Dedifferentiated amniotic fluid mesenchymal stem cell (primary cell): ENCODE measurements around the gene URGCP.
"Not testable (repeated sequence)": the region's sequence is repeated elsewhere in the genome, so short reads cannot be mapped to it uniquely, and the experiment has no call there.

Experiments
- DNase-seq: peaks from one replicate; pipeline ENCODE4 v3.0.0-alpha.2; 2016; ENCODE audit errors: extremely low spot score

URGCP gene

DNA sequence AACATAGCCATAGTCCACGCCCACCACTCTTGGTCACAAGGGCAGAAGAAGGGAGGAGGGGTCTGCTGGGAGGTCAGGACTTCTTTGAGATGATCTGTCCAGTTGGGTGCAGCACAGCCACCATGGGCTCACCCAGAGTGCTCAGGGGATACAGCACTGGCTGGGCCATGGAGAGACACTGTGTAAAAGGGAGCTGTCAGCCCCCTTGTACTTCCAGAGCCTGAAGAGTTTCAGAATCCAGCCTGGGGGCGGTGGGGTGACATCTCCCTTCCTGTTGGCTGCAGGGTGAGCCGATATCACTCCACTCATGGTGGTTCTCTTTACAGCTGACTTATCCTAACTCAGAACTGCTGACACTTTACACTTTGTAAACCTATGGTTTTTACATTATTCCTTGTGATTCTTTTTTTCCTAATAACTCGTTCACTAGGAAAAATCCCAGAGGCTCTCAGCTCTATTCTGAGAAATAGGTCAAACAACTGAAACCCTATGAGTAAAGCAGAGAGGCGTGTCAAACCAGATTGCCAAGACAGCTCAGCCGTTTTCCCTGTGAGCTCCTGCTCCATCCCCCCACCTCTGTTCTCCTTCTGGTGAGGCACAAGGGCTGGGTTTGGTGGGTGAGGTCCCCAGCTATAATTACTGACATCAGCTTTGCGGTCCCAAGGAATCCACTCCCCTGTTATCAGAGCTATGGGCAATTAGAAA lies 33.8 kb downstream of the URGCP start:
- DNase-seq = peak; percentile 85

DNA sequence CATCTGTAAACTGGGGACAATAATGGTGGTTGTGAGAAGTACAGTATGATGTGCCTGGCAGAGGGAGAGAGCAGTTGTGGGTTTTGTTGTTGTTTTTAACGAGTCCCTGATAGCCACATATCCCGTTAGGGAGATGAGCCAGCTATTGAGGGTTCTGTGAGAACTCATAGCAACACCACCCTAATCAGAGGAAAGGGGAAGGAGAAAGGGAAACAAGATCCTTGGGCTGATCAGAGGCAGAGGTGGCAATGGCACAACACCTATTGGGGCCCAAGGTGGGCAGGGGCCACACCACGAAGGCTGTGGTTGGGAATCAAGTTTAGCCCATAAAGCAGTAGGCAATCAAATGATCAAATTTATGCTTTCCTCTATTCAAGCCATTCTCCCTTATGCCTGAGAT lies 35.3 kb downstream of the URGCP start:
- DNase-seq = no peak

DNA sequence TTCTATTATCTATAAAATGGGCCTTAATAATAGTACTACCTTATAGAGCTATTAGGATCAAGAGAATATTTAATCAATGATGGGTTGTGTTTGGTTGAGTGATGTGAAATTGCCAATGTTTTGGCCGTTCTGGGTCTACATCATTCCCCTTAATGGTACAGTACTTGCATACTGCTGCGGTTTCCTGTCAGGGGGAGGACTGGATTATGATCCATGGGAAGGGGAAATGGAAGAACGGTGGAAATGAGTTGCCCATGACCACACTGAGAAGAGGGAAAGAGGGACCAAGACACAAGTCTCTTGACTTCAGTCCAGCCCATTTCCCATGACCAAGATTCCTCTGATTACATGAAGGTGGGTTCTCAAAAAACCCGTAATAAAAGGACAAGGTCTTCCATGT lies 36.1 kb downstream of the URGCP start:
- no peak for DNase-seq

DNA sequence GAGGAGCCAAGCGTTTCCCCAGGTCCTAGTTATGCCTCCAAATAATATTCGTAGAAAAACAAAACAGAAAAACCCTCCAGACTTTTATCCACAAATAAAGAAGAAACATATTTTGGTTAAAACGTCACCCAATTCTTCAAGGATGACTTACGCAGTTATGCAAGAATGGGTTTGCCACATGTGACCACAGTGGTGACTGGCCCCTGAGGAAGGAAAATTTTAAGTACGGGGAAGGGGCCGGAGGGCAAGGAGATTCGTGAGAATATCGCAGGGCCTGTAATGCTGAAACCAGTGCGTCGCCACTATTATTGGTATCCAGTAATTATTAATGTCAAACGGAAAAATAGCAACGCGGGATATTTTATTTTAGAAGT lies 36.5 kb downstream of the URGCP start:
- DNase-seq = peak; percentile 93

DNA sequence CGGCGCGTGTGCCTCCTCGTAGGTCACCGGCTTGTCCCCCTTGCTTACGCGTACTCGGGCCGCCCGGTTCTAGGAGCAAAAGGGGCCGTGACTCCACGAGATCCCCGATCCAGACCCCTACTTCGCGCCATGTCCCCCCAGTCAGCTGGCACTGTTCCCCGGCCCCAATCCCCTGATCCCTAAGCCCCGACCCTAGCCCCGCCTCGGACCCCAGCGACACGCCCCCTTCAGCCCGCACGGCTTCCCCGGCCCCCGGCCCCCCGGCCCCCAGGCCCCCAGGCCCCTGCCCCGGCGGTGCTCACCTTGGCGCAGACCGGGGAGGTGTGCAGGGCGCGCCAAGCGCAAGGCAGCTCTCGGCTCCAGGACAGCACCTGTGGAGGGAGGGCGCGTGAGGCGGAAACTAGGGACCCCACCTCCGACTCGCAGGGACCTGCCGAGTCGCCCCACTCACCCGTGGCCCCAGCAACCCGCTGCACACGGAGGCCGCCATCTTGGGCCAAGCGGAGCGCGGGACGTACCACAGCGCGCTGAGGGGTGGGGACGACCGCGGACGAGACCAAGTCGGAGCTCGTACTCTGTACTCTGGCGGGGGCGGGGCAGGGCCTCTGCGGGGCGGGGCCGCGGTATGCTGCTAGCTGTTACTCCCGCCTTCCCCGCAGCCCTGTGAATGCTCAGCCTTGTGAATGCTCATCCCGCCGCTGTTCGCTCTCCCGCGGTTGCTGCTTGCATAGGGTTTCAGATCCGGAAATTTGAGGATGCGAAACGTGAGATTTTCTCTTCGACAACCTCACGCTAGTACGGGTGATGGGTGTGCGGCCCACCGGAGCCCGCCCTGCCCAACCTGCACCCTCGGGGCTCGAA lies 37.2 kb downstream of the URGCP start, which contains the start of gene MRPS24:
MRPS24 (minus strand) TSS at position 512 of the 861 bp plus-strand sequence; CDS start at position 490, 22 bp downstream.
- peak; percentile 92 for DNase-seq

DNA sequence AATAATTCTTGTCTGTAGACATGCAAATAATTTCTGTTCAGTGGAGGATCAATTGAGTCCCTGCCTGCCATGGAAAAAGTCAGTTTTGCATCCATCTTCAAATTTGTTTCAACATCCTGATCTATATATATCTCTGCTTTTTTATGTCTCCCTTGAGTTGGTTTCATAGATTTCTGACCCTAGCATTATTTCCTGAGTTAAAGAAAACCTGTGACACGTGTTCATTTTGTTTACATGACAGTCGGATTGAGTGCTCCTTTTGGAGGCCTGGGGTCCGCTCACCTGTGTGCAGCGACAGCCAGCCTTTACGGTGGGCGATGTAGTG lies 37.8 kb downstream of the URGCP start:
- DNase-seq = no peak

DNA sequence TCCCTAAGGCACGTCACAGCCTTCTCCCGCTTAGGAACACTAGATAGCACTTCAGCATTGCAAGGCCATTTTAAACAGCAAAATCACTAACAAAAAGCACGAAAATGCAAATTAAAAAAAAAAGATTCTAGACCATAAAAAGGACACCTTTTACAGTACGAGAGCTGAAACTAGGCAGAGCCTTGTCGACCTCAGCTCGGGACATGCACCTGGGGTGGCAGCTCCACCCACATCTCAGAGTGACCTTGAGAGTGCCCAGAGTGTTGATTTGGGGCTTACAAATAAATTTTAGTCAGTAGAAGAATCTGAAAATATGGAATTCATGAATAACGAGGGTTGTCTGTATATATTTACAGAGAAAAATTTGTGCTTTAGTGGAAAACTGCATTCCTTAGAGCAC lies 38.2 kb downstream of the URGCP start:
- no peak for DNase-seq

DNA sequence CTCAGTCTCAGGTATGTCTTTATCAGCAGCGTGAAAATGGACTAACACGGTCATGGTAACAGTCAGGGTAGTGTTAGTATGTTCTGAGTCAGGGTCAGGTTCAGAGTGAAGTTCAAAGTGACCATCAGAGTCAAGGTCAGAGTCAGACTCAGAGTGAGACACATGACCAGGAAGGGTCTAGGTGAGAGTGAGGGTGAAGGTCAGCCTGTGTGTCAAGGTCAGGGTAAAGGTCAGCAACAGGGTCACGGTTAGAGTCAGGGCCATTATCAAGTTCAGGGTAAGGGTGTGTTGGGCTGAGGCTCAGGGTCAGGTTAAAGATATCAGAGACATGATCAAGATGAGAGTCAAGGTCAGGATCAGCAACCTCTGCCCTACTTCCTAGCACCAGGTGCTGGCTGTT lies 41.1 kb downstream of the URGCP start:
- no peak for DNase-seq

DNA sequence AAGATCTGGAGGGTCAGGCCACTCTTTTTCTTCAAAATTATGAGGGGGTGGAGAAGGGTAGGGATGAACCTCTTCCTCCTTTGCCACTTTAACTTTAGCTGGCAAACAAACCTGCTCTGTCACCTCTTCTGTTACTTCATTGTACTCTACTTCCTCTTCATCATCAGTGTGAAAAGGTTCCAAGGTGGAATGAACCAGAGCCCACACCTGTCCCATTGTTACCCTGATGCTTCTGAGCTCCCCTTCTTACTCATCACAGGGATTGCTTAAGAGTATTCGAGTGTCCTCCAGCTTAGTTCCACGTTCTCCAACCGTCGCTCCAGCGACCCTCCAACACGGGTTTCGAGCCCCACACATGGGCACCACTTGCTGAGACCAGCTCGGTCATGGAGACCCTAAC lies 42.3 kb downstream of the URGCP start:
- no peak for DNase-seq

DNA sequence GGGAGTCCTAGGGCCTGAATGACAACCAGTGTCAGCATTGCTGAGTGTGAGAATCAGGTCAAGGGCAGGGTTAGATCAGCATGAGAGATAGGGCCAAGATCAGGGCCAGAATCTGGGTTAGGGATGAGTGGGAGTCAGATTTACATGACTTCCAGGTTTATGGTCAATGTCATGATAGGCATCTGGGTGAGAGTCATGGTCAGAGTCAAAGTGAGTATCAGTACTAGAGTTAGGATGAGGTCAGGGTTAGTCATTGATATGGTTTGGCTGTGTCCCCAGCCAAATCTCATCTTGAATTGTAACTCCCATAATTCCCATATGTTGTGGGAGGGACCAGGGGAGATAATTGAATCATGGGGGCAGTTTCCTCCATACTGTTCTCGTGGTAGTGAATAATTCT lies 49.4 kb downstream of the URGCP start:
- no peak for DNase-seq

DNA sequence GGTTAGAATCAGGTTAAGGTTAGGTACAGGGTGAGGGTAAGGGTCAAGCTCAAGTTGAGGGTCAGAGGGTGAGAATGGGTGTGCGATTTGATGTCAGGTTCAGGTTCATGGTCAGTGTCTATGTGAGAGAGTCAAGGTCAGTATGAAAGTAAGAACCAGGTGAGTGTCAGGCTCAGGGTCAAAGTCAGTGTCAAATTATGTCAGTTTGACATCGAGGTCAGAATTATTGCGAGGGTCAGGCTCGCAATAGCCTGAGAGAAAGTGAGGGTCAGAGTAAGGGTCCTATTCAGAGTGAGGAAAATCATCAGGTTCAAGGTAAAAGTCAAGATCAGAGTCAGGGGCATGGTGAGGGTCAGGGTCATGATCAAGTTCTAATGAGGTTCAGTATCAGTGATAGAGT lies 50.1 kb downstream of the URGCP start:
- no peak for DNase-seq

DNA sequence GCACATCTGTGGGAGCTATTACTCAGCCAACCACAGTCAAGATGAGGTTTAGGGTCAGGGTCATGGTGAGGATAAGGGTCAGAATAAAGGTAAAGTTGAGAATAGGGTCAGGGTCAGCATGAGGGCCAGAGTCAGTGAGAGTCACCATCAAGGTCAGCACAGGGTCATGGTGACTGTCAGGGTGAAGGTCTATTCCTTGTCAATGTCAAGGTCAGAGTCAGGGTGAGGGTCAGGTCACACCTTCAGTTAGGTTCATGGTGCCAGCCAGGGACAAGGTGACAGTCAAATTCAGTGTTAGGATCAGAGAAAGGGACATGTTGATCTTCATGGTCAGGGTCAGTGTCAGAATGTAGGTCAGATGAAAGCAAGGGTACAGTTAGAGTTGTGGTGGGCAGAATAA lies 51.2 kb downstream of the URGCP start:
- DNase-seq = no peak

DNA sequence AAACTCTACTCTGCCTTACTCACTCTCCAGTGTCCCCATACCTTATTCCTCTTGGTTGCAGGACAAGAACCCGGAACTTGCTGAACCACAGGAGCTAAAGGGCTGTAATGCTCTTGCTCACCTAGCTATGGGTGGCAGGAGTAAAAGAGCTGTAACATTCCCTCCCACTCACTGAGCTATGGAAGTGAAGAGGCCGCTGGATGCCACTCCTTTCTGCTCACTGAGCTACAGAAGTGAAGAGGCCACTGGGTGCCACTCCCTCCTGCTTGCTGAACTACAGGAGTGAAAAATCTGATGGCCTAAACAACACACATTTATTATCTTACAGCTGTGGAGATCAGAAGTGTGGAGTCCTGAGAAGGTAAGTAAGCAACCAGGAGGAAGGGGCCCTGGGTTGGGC lies 54.6 kb downstream of the URGCP start:
- DNase-seq = no peak

DNA sequence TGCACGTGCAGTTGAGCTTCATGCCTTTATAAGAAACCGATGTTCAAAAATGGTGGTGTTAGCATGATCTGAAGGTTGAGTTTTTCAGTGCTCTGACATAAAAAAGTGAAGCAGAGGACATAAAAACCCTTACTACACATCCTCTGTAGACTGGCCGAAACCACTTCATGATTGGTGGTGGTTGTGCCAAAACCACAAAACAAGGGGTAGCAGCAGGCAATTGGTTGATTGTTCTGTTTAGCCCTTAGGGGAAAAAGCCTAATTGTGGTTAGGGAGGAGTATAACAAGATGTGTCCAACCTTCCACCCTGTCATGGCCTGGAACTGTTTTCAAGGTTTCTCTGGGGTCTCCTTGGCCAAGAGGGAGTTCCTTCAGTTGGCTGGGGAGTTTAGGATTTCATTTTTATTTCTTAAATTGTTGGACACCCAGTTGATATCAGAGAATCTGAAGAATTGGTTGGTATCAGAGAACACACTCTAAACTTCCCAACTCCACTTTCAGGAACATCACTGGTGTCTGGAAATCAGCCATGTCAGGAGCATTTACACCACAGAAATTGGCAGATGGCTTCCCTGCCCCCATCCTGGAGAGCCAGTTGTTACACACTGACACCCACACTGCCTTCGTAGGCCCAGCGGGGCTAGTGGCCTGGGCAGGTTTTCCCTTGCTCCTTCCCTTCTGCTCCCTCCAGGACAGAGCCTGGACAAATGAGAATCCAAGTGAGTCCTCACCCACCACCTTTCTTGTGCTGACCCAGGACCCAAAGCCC lies 55.9 kb downstream of the URGCP start:
- DNase-seq = no peak

DNA sequence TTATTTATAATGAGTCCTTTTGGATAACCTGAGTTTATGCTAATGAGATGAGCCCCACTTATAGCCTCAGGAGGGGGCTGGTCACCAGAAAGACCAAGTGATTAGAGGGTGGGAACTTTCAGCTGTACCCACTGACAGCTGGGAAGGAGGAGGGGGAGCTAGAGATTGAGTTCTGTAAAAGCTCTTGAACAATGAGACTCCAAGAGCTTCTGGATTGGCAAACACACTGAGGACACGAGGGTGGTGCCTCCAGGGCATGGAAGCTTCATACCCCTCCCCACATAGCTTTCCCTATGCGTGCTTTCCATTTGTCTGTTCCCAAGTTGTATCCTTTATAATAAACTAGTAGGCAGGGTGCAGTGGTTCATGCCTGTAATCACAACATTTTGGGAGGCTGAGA lies 57.3 kb downstream of the URGCP start:
- no peak for DNase-seq

DNA sequence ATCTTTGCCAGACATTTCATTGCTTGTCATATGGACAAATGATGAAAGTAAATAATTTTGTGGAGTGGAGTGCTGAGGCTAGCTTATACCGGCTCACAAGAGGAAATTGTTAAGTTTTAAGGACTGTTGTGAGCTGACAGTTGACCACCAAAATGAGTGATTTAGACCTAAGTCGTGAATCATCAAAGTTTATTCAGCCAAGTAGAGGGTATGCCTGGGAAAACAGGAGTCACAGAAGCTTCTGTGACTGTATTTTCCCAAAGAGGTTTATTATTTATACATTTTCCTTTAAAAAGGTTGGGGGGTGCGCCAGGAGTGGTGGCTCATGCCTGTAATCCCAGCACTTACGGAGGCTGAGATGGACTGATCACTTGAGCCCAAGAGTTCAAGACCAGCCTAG lies 58.9 kb downstream of the URGCP start:
- no peak for DNase-seq

DNA sequence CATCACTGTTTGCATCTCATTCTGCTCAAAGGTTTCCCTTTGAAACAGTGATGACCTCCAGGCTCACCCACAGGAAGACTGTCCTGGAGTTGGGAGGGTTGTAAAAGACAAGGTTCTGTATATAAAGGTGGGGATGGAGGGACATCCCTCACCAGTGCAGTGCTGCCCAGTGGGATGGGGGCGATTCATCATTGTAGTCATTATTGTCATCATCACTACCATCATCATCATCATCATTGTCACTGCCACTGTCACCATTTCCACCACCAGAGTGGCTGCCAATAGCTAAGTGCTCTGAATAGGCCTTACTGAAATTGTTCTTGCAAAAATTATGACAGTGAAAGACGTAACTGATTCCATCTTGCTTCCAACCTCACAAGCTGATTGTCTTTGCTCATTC lies 61.7 kb downstream of the URGCP start:
- DNase-seq = no peak

DNA sequence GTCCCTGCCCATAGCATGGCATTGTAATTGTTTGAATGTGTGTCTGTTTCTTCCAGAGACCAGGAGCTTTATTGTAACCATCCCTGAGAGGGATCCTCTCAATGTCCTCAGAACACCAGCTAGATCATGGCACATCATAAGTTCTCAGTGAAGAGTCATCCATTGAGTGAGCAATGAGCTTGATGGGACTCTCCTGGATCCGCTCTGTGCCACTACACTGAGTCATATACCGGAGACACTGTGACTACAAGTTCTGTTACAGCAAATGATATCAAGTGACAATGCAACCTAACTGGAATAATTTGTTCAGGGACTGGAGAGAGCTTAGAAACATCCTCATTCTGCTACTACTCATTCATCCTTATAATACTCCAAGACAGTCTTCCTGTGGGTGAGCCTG lies 62.1 kb downstream of the URGCP start:
- DNase-seq = no peak

DNA sequence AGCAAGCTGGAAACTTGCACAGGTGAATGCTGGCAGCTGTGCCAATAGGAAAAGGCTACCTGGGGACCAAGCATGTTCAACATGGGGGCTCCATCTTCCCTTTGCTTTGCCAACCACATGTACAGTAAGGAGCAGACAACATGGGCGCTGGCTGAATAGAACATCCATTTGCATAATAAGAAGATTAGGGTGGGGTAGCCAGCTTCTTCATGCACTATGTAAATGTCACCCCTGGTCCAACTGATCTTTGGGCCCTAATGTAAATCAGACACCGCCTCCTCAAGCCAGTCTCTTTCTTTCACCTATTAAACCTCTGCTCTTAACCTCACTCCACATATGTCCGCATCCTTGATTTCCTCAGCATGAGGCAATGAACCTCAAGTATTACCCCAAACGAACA lies 63.1 kb downstream of the URGCP start:
- no peak for DNase-seq

DNA sequence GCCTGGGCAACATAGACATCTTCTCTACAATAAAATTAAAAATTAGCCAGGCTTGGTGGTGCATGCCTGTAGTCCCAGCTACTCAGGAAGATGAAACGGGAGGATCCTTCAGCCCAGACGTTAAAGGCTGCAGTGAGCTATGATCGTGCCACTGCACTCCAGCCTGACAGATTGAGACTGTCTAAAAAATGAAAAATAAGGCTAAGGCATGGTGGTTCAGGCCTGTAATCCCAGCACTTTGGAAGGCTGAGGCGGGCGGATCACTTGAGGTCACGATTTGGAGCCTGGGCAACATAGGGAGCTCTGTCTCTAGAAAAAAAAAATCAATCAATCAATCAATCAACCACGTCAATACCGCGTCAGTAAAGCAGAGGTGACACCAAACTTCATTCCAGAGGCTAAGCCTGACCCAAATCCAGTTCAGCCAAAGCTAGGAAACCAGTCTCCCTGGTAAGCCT lies 68.2 kb downstream of the URGCP start:
- no peak for DNase-seq

DNA sequence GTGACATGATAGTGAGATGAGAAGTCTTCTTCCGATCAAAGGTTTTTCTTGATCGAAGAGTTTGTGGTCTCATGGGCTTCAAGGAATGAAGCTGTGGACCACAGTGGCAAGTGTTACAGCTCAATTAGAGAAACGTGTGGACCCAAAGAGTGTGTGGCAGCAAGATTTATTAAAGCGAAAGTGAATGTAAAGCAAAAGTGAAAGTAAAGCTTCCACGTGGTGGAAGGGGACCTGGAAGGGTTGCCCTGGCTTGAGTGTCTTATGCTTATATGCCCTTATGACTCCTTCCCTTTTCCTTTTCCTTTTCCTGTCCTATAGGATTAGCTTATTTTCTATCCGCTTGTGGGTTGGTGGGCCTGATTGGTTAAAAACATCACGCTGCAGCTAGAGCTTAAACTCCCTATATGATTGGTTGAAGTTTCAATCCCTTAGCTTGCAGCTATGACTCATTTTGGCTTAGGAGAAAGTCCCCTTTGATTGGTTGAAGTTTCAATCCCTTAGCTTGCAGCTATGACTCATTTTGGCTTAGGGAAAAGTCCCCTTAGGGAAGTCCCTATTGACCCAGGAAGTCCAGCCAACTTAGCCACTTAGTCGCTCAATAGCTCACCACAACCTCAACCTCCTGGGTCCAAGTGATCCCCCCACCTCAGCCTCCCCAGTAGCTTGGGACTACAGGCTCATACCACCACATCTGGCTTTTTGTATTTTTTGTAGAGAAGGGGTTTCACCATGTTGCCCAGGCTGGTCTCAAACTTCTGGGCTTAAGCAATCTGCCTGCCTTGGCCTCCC lies 71.7 kb downstream of the URGCP start:
- no peak for DNase-seq

DNA sequence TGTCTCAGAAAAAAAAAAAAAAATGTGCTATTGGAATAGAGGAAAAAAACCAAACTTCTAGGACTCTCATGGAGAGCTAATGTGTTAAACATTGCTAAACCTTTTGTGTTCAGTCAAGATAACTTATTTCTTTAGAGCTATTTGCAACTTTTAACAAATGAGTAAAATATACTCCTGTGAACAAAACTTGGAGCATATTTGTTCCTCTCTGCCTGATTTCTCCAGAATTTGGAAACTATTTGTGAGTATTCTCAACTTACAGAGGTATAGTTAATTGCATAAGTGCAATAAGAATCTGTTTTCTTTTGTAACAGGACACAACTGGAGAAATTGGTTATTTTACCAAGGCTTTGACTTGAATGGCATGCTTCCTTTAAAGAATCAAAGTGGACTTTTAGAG lies 75.5 kb downstream of the URGCP start:
- DNase-seq = not testable (repeated sequence)
